Cardiac muscle cell (in vitro differentiated cells and primary cell): ENCODE measurements around the gene LRFN4. TPM values are rescaled to one million over a fixed set of nuclear protein-coding genes. Genes with fewer than 3 reads are reported as not detected.

ENCODE experiments used
- DNase-seq, 2 donors: peaks; one replicate each; pipeline versions ENCODE4 v3.0.0 to v3.0.0-alpha.2; 2010 to 2017; ENCODE audit warnings: low read depth in 1 of 2, low spot score in 1 of 2
- H3K27ac ChIP-seq: fragments of 200-600 bp; sonication (generic); 2 replicates; pipeline ENCODE4 v1.5.1; 2016
- H3K27me3 ChIP-seq: fragments of 200-600 bp; sonication (generic); 2 replicates; pipeline ENCODE4 v1.6.0; 2016; ENCODE audit warnings: control low read depth
- H3K36me3 ChIP-seq: fragments of 200-600 bp; sonication (generic); 2 replicates; pipeline ENCODE4 v1.5.1; 2016; ENCODE audit warnings: control low read depth
- H3K4me1 ChIP-seq: fragments of 200-600 bp; sonication (generic); 2 replicates; pipeline ENCODE4 v1.8.1; 2017; ENCODE audit warnings: low read depth, mild to moderate bottlenecking, mixed run types
- H3K4me3 ChIP-seq: fragments of 200-600 bp; sonication (generic); 2 replicates; pipeline ENCODE4 v1.5.1; 2016; ENCODE audit warnings: mild to moderate bottlenecking
- H3K9me3 ChIP-seq: fragments of 200-600 bp; sonication (generic); 2 replicates; pipeline ENCODE4 v1.5.1; 2017; ENCODE audit warnings: low read depth, mild to moderate bottlenecking, control low read depth
- polyA plus RNA-seq: library from polyadenylated mRNA; unstranded; fragments of >200 nt; fragmentation: Nextera tagmentation; extraction: Ambion mirVana; gene quantifications from 2 replicates; pipeline ENCODE4 v1.2.1, GENCODE V29; 2016
- total RNA-seq: library from RNA; depleted of rRNA; stranded (reverse); fragments of >200 nt; gene quantifications from 2 replicates; pipeline ENCODE4 v1.2.3, GENCODE V29; 2016
- TF ChIP-seq, protein P1 (sequence below): IDR thresholded peaks from 2 replicates; pipeline ENCODE4 v1.5.1; 2012; ENCODE audit warnings: low read depth, mild to moderate bottlenecking, low read length

Gene LRFN4
- total and polyA plus RNA-seq, 2 experiments from 2014 or later: 41.6 to 50.4 TPM

- no peaks in the 10 kb centered on the region for H3K27me3 ChIP-seq
- DNase-seq: no peak
- no peaks in the 10 kb centered on the region for H3K4me1 ChIP-seq
- H3K27ac ChIP-seq: no peak overlapping the region
- no peak overlapping the region for H3K4me3 ChIP-seq
- no peaks in the 10 kb centered on the region for H3K36me3 ChIP-seq
- no peaks in the 10 kb centered on the region for H3K9me3 ChIP-seq
- TF ChIP-seq, protein P1, sequence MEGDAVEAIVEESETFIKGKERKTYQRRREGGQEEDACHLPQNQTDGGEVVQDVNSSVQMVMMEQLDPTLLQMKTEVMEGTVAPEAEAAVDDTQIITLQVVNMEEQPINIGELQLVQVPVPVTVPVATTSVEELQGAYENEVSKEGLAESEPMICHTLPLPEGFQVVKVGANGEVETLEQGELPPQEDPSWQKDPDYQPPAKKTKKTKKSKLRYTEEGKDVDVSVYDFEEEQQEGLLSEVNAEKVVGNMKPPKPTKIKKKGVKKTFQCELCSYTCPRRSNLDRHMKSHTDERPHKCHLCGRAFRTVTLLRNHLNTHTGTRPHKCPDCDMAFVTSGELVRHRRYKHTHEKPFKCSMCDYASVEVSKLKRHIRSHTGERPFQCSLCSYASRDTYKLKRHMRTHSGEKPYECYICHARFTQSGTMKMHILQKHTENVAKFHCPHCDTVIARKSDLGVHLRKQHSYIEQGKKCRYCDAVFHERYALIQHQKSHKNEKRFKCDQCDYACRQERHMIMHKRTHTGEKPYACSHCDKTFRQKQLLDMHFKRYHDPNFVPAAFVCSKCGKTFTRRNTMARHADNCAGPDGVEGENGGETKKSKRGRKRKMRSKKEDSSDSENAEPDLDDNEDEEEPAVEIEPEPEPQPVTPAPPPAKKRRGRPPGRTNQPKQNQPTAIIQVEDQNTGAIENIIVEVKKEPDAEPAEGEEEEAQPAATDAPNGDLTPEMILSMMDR: no peak
Measured at GRCh38 chr11:66910016-66910415, 53.2 kb downstream of the LRFN4 start.

Other genes starting within 250 kb of the LRFN4 start
- gene RBM14, start 240.4 kb upstream of the LRFN4 start, total RNA-seq: 74.6 and 90.6 TPM in 2 replicates
- gene RBM14, start 240.4 kb upstream of the LRFN4 start, polyA plus RNA-seq: 95.2 and 111 TPM in 2 replicates
- 142 and 146 TPM in 2 replicates for gene RBM4, start 218.4 kb upstream of the LRFN4 start, total RNA-seq
- gene RBM4, start 218.4 kb upstream of the LRFN4 start, polyA plus RNA-seq: 206 and 241 TPM in 2 replicates
- 25.7 and 30.2 TPM in 2 replicates for gene RBM4B, start 179.2 kb upstream of the LRFN4 start, total RNA-seq
- gene RBM4B, start 179.2 kb upstream of the LRFN4 start, polyA plus RNA-seq: 62.3 and 62.6 TPM in 2 replicates
- 23.1 and 27.4 TPM in 2 replicates for gene SPTBN2, start 127.8 kb upstream of the LRFN4 start, total RNA-seq
- gene SPTBN2, start 127.8 kb upstream of the LRFN4 start, polyA plus RNA-seq: 6.0 and 15.0 TPM in 2 replicates
- gene RCE1, start 13.6 kb upstream of the LRFN4 start, total RNA-seq: 19.5 and 24.4 TPM in 2 replicates
- 19.9 and 25.2 TPM in 2 replicates for gene RCE1, start 13.6 kb upstream of the LRFN4 start, polyA plus RNA-seq
- 20.5 and 21.5 TPM in 2 replicates for gene PC, start 101.3 kb downstream of the LRFN4 start, total RNA-seq
- 24.1 and 30.7 TPM in 2 replicates for gene PC, start 101.3 kb downstream of the LRFN4 start, polyA plus RNA-seq
- gene C11orf86, start 118.2 kb downstream of the LRFN4 start, total RNA-seq: not detected in 2 replicates
- not detected in 2 replicates for gene C11orf86, start 118.2 kb downstream of the LRFN4 start, polyA plus RNA-seq
- 0.21 and 0.53 TPM in 2 replicates for gene SYT12, start 166.1 kb downstream of the LRFN4 start, total RNA-seq
- 0.62 TPM in 1 of 2 replicates, not detected in the other for gene SYT12, start 166.1 kb downstream of the LRFN4 start, polyA plus RNA-seq
- gene RHOD, start 199.8 kb downstream of the LRFN4 start, total RNA-seq: 48.5 and 71.7 TPM in 2 replicates
- 32.8 and 44.2 TPM in 2 replicates for gene RHOD, start 199.8 kb downstream of the LRFN4 start, polyA plus RNA-seq